ENCODE data around the gene MEIKIN.

The MEIKIN gene

DNA sequence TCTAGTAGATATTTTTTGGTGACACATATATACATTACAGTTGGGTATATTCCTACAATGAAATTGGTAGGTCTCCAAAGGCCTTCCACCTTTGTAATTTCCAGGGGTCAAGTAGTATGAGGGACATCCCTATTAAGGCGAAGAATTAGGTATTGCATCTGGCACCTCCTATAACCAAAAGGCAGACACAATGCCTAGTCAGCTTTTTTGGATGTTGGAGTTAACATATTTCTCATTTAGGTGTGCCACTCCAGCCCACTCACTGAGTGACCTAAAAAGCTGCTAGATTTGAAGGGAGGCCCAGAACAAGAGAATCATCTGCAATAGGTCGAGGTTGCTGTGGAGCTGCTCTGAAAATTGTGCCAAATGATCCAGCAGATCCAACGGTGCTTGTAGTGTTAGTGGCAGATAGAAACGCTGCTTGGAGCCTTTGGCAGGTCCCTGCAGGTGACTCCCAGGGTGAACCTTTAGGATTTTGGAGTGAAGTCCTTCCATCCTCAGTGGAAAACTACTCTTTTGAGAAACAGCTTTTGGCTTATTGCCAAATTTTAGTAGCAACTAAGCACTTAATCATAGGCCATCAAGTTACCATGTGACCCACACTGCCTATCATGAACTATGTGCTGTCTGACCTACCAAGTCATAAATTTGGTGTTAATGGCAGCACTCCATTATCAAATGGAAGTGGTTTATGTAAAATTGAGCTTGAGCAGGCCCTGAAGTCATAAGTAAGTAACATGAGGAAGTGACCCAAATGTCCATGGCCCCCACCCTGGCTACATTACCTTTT lies 132.9 kb downstream of the MEIKIN start:
- Mint-ChIP-seq H3K4me1 (peaks cover under 1% of the 10 kb centered on the region), H3K4me3 (no peak overlapping the region), H3K9me3 (no peaks in the 10 kb centered on the region), H3K27me3 (no peaks in the 10 kb centered on the region), H3K36me3 (ENCODE audit: insufficient read depth) (peaks cover 3% of the 10 kb centered on the region), H3K27ac (ENCODE audit: low read depth) (no peak overlapping the region)
- no peak for DNase-seq (ENCODE audit: low spot score in 2 of 2)
- ATAC-seq (replicated peaks; ENCODE audit: extremely low read depth, poor library complexity, severe bottlenecking) = no peak

DNA sequence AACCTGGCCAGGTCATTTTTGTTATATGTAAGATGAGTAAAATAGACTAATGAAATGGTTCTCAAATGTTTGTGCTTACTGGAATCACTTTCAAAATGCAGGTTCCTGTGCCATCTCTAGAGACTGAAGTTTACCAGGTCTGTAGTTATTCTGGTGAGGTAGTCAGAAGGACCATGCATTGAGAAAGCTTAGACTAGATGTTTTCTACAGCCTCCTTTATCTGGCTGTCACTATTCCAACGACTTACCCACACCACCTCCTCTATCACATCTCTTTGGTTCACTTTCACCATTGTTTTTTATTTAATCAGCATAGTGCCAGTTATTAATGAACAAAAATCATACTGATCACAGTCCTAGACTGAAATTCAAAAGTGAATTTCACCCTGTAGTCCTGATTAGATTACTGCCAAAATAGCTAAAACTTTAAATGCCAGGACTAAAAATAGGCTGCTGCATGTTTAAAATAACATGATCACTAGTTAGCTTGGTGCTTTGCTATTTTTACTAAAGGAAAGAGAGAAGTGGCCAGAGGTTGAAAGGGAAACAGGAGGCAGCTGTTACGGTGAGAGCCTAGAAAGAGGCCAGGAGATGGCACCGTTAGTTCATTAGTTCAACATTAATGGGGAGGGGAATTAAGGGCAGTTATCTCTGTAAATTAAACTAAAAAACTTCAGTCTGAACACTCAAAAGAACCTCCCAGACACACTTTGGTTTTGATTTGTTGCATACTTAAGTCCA lies 134.8 kb downstream of the MEIKIN start:
- ATAC-seq (replicated peaks; ENCODE audit: extremely low read depth, poor library complexity, severe bottlenecking) = no peak
- Mint-ChIP-seq H3K4me1 (no peaks in the 10 kb centered on the region), H3K27ac (ENCODE audit: low read depth) (no peak overlapping the region), H3K4me3 (no peak overlapping the region), H3K9me3 (no peaks in the 10 kb centered on the region), H3K27me3 (no peaks in the 10 kb centered on the region), H3K36me3 (ENCODE audit: insufficient read depth) (no peaks in the 10 kb centered on the region)
- no peak for DNase-seq (ENCODE audit: low spot score in 2 of 2)

DNA sequence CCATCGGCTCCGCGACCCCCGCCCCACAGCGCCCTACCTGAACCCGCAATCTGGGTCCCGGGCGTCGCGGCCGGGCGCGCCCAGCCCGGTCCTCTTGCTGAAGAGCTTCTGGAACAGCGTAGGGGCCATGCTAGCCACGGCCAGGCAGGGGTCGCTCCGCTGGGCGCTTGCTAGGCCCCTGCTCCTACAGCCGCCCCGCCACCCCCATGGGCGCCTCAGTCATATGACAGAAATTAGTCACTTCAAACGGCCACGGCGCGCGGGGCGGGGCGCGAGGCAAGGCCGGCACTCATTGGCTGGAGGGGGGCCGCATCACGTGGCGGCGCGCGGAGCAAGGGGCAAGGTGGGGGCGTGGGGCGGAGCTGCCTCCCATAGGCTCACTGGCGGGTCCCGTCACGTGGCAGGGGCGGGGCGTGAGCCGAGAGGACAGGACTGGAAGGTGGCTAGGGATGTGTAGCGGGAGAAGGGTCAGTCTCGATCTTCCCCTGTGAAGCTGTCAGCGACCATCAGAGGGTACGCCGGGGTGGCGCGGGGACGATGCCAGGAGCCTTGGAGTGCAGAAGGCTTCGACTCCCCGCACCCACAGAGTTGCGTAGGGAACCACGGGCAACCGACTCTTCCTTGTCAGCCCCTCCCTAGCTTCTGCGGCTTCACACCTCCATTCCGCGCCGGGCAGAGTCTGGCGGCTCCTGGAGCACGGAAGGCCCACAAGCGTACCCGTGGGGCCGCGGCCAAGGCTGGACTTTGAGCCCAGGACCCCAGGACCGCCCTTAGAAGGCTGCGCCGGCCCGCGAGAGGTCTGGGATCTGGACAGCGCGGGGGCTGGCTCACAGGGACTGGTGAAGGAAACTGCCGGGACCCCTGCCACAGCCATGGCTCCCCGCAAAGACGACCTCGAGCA lies 148.4 kb downstream of the MEIKIN start, which contains the start of gene FNIP1:
FNIP1 (minus strand) TSS at position 225 of the 901 bp plus-strand sequence; CDS start at position 129, 96 bp downstream.
- Mint-ChIP-seq H3K4me3 (peak within 1 kb of the TSS; percentile 93), H3K27ac (ENCODE audit: low read depth) (peak within 1 kb of the TSS; percentile 91), H3K27me3 (no peaks in the 10 kb centered on the region), H3K9me3 (no peaks in the 10 kb centered on the region), H3K4me1 (peaks cover 21% of the 10 kb centered on the region), H3K36me3 (ENCODE audit: insufficient read depth) (peaks cover 19% of the 10 kb centered on the region)
- DNase-seq (ENCODE audit: low spot score in 2 of 2) (peak; percentile 94 to 96), ATAC-seq (replicated peaks; ENCODE audit: extremely low read depth, poor library complexity, severe bottlenecking) (peak; percentile 96)

DNA sequence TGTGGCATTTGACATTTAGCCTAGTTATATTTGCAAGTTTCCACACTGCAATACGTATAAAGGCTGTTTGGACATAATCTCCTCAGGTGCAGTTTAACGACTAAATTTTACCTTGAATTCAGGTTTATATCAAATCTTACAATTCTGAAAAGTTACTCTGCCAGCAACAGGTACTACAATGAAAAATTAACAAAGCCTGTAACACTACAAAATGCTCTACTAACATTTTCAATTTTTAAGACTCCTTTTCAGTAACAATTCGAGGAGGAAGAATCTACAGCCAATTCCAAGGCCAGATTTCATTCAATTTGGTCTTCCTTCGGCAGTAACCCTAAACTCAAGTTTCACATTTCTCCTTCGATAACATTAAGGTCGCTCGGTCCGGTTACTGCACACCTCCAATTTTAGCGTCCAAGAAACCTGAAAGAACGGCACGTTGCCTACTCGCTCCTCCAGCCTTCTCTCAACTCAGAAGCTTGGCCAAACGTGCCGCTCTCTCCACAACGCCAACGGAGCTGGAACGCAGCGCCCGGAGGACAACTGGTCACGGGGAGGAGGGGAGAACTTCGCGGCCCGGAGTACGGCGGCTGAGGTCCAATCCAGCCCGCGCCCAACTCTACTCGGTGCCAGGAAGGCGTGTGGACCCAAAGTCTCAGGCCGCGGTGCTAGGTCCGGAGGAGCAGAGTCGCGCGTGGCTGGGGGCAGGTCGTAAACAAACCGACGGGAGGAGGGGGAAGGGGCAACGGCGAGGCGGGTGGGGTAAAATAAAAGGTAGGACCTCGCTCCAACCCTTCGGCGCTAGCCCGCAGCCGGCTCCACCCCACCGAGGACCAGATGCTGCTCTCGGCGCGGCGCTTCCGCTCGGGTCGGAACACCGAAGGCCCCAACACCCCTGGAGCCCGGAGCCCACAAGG lies 149.3 kb downstream of the MEIKIN start:
- Mint-ChIP-seq H3K27ac (ENCODE audit: low read depth) (peak overlapping the region; percentile 91), H3K36me3 (ENCODE audit: insufficient read depth) (peaks cover 19% of the 10 kb centered on the region), H3K4me3 (peak overlapping the region; percentile 93), H3K9me3 (no peaks in the 10 kb centered on the region), H3K27me3 (no peaks in the 10 kb centered on the region), H3K4me1 (peaks cover 24% of the 10 kb centered on the region)
- DNase-seq (ENCODE audit: low spot score in 2 of 2) (peak in 1 of 2 donors; percentile 12), ATAC-seq (replicated peaks; ENCODE audit: extremely low read depth, poor library complexity, severe bottlenecking) (peak; percentile 8)

DNA sequence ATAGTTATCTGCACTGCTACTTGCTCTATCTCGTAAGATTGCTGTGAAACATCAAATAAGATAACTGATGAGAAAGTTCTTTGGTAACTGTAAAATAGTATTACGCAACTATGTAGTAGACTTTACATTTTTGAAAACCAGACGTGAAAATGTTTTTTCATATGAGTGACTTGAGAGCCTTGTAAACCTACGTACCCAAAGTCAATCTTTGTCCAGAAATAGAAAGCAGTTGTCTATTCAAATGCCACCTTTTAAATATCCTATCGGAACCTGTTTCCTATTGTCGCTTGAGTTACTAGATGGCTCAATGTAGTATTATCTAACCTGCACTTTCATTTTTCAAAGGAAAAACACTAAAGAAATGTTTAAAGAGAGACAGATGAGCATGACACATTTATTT lies 150.2 kb downstream of the MEIKIN start:
- peaks cover 18% of the 10 kb centered on the region for H3K36me3 Mint-ChIP-seq (ENCODE audit: insufficient read depth)
- no peaks in the 10 kb centered on the region for H3K27me3 Mint-ChIP-seq
- ATAC-seq (replicated peaks; ENCODE audit: extremely low read depth, poor library complexity, severe bottlenecking) = no peak
- H3K4me1 Mint-ChIP-seq = peaks cover 33% of the 10 kb centered on the region
- peak overlapping the region; percentile 93 for H3K4me3 Mint-ChIP-seq
- no peak for DNase-seq (ENCODE audit: low spot score in 2 of 2)
- H3K27ac Mint-ChIP-seq (ENCODE audit: low read depth) = peak overlapping the region; percentile 91
- no peaks in the 10 kb centered on the region for H3K9me3 Mint-ChIP-seq

DNA sequence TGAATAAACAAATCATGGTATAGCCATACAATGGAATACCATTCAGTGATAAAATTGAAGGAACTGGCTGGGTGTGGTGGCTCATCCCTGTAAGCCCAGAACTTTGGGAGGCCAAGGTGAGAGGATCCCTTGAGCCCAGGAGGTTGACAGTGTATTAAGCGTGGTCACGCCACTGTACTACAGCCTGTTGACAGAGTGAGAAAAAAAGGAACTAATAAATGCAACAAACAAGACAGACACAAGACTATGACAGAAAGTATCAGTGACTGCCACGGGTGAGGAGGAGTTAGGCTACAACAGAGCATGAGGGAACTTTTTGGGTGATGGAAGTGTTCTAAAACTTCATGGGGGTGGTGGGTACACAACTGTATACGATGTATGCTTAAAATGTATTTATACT lies 150.9 kb downstream of the MEIKIN start:
- H3K27ac Mint-ChIP-seq (ENCODE audit: low read depth) = no peak overlapping the region
- DNase-seq (ENCODE audit: low spot score in 2 of 2) (no peak), ATAC-seq (replicated peaks; ENCODE audit: extremely low read depth, poor library complexity, severe bottlenecking) (no peak)
- no peaks in the 10 kb centered on the region for H3K27me3 Mint-ChIP-seq
- H3K36me3 Mint-ChIP-seq (ENCODE audit: insufficient read depth) = peaks cover 18% of the 10 kb centered on the region
- H3K4me3 Mint-ChIP-seq = peak overlapping the region; percentile 39
- H3K9me3 Mint-ChIP-seq = no peaks in the 10 kb centered on the region
- H3K4me1 Mint-ChIP-seq = peaks cover 37% of the 10 kb centered on the region

DNA sequence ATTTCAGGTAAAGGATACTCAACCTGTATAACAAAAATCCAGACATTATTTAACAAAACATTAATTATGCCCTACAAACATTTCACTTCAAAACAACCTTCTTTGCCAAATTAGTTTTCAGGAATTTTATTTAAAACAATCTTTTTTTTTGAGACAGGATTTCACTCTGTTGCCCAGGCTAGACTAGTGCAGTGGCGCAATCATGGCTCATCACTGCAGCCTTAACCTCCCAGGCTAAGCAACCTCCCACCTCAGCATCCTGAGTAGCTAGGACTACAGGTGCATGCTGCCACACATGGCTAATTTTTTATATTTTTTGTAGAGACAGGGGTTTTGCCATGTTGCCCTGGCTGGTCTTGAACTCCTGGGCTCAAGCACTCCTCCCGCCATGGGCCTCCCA lies 152.6 kb downstream of the MEIKIN start:
- Mint-ChIP-seq H3K9me3 (no peaks in the 10 kb centered on the region), H3K27ac (ENCODE audit: low read depth) (no peak overlapping the region), H3K4me1 (peaks cover 44% of the 10 kb centered on the region), H3K36me3 (ENCODE audit: insufficient read depth) (peaks cover 18% of the 10 kb centered on the region), H3K4me3 (no peak overlapping the region), H3K27me3 (no peaks in the 10 kb centered on the region)
- no peak for ATAC-seq (replicated peaks; ENCODE audit: extremely low read depth, poor library complexity, severe bottlenecking)
- DNase-seq (ENCODE audit: low spot score in 2 of 2) = no peak

DNA sequence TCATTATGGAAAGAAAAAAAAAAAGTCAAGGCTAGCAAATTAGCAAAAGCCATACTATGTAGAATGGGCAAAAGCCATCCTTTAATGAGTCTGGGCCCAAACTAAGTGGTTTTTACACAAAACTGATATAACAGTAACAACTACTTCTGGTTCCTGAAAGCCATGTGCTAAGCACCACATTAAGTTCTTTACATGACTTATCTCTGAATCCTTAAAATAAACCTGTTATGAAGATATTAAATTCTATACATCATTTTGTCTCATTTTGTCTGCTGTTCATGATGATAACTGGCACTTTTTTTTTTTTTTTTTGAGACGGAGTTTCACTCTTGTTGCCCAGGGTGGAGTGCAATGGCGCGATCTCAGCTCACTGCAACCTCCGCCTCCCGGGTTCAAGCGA lies 153.6 kb downstream of the MEIKIN start:
- H3K4me3 Mint-ChIP-seq = no peak overlapping the region
- no peak overlapping the region for H3K27ac Mint-ChIP-seq (ENCODE audit: low read depth)
- no peak for ATAC-seq (replicated peaks; ENCODE audit: extremely low read depth, poor library complexity, severe bottlenecking)
- H3K27me3 Mint-ChIP-seq = no peaks in the 10 kb centered on the region
- DNase-seq (ENCODE audit: low spot score in 2 of 2) = no peak
- H3K9me3 Mint-ChIP-seq = no peaks in the 10 kb centered on the region
- H3K36me3 Mint-ChIP-seq (ENCODE audit: insufficient read depth) = peaks cover 13% of the 10 kb centered on the region
- H3K4me1 Mint-ChIP-seq = peaks cover 54% of the 10 kb centered on the region

DNA sequence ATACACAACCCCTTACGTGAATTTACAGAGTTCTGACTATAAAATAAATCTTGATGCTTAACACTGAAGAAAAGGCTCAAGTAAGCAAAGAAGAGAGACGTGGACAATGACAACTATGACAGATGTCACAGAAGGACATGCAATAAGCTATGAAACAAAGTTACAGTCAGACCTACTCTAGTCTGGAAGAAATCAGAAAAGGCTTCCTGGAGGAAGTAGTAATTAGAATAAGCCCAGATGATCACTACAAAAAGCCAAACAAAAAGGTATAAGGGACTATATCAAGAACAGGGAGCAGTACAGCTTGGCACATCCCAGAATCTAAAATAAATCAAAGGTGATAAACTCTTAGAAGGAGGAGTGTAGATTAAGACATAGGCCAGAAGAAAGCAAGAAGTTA lies 154.9 kb downstream of the MEIKIN start:
- no peak for ATAC-seq (replicated peaks; ENCODE audit: extremely low read depth, poor library complexity, severe bottlenecking)
- no peak for DNase-seq (ENCODE audit: low spot score in 2 of 2)
- no peaks in the 10 kb centered on the region for H3K27me3 Mint-ChIP-seq
- no peak overlapping the region for H3K4me3 Mint-ChIP-seq
- H3K9me3 Mint-ChIP-seq = no peaks in the 10 kb centered on the region
- H3K27ac Mint-ChIP-seq (ENCODE audit: low read depth) = no peak overlapping the region
- peaks cover 54% of the 10 kb centered on the region for H3K4me1 Mint-ChIP-seq
- H3K36me3 Mint-ChIP-seq (ENCODE audit: insufficient read depth) = peaks cover 3% of the 10 kb centered on the region

DNA sequence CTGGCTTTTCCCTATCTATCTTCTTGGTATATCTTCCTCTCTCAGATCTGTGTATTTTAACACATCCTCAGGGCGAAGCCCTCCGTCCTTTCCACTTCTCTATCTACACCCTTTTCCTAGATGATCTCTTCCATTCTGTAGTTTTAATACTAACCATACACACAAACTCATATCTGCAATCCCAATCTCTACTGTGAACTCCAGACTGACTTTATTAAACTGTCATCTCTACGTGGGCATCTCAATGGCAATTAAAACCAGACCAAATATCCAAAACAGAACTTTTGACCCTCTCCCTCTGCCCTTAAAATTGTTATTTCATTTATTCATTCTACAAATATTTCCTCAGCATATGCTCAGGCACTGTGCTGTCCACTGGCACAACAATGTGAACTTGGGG lies 155.7 kb downstream of the MEIKIN start:
- Mint-ChIP-seq H3K27ac (ENCODE audit: low read depth) (no peak overlapping the region), H3K4me1 (peaks cover 46% of the 10 kb centered on the region), H3K9me3 (no peaks in the 10 kb centered on the region), H3K36me3 (ENCODE audit: insufficient read depth) (peaks cover 3% of the 10 kb centered on the region), H3K4me3 (no peak overlapping the region), H3K27me3 (no peaks in the 10 kb centered on the region)
- ATAC-seq (replicated peaks; ENCODE audit: extremely low read depth, poor library complexity, severe bottlenecking) (no peak), DNase-seq (ENCODE audit: low spot score in 2 of 2) (no peak)

DNA sequence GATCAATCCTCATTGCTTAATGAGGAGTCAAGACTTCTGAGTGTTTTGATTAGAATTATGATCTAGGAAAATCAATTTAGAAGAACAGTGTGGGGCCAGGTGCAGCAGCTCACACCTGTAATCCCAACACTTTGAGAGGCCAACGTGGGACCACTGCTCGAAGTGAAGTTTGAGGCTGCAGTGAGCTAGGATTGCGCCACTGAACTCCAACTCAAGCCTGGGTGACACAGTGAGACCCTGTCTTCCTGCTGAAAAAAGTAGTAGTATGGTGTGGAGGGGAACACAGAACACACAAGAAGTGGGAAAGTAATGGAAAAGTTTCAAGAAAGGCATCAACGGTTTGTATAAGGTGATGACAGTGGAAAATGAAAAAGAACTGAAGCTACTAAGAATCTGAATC lies 157.7 kb downstream of the MEIKIN start:
- no peak overlapping the region for H3K27ac Mint-ChIP-seq (ENCODE audit: low read depth)

More for the DNA sequence above, 157.7 kb downstream of the MEIKIN start:
- no peak for ATAC-seq (replicated peaks; ENCODE audit: extremely low read depth, poor library complexity, severe bottlenecking)
- no peak overlapping the region for H3K4me3 Mint-ChIP-seq
- no peaks in the 10 kb centered on the region for H3K36me3 Mint-ChIP-seq (ENCODE audit: insufficient read depth)
- no peak for DNase-seq (ENCODE audit: low spot score in 2 of 2)
- no peaks in the 10 kb centered on the region for H3K27me3 Mint-ChIP-seq
- no peaks in the 10 kb centered on the region for H3K9me3 Mint-ChIP-seq
- H3K4me1 Mint-ChIP-seq = peaks cover 55% of the 10 kb centered on the region
